SK-N-SH (cell line): ENCODE data around the gene EDARADD. TPM values are rescaled to one million over a fixed set of nuclear protein-coding genes. Genes with fewer than 3 reads are reported as not detected.
A peak's percentile ranks its signal among the peaks of the same experiment; 100 is the strongest.

Experiments used
- CTCF ChIA-PET: fragments of 300-600, 350-600 bp; formaldehyde crosslinking; extraction: SDS; loops from one replicate; lab custom pipeline; 2021; lab: Yijun Ruan, JAX
- POLR2A ChIA-PET: fragments of 350-600 bp; sonication (Branson Sonifier 250); formaldehyde crosslinking; extraction: SDS; loops from one replicate; lab custom pipeline; 2020; ENCODE audit warnings: antibody characterized with exemption, inconsistent platforms; lab: Yijun Ruan, JAX
- DNase-seq: peaks from one replicate; pipeline ENCODE4 v3.0.0; 2012
- H2AFZ ChIP-seq: fragments of 200-600 bp; sonication (generic); 2 replicates; pipeline ENCODE4 v1.8.1; 2016; ENCODE audit warnings: antibody characterized with exemption, mild to moderate bottlenecking, low read depth
- H3F3A ChIP-seq: fragments of 200-600 bp; sonication (generic); replicated peaks from 2 replicates; pipeline ENCODE3; 2016; ENCODE audit warnings: antibody characterized with exemption, mild to moderate bottlenecking; ENCODE audit not compliant: insufficient read depth
- H3K27ac ChIP-seq, 2 experiments: fragments of 200-500 bp in 1 of 2; fragments of 200-600 bp in 1 of 2; sonication (Bioruptor generic) in 1 of 2; sonication (generic), shearing (Covaris generic) in 1 of 2; 2 replicates each; pipeline versions ENCODE4 v1.5.1 to v1.6.1; 2014 to 2016; ENCODE audit warnings: low read depth in 2 of 2, inconsistent platforms in 1 of 2, low read length in 1 of 2, mild to moderate bottlenecking in 1 of 2, mixed read lengths in 1 of 2
- H3K27me3 ChIP-seq: fragments of 200-600 bp; sonication (generic), shearing (Covaris generic); 2 replicates; pipeline ENCODE4 v1.6.1; 2016; ENCODE audit warnings: mixed run types; ENCODE audit not compliant: insufficient read depth
- H3K36me3 ChIP-seq, 2 experiments: fragments of 200-500 bp in 1 of 2; fragments of 200-600 bp in 1 of 2; sonication (Bioruptor generic) in 1 of 2; sonication (generic) in 1 of 2; replicated peaks in 1 of 2; 2 replicates each; pipeline versions ENCODE3 to v1.5.1; 2014 to 2016; ENCODE audit warnings: low read length in 1 of 2, mild to moderate bottlenecking in 1 of 2; ENCODE audit not compliant: insufficient read depth in 2 of 2, control insufficient read depth in 1 of 2
- H3K4me1 ChIP-seq, 2 experiments: fragments of 200-500 bp in 1 of 2; fragments of 200-600 bp in 1 of 2; sonication (Bioruptor generic) in 1 of 2; sonication (generic), shearing (Covaris generic) in 1 of 2; 2 replicates each; pipeline versions ENCODE4 v1.5.1 to v1.6.1; 2014 to 2016; ENCODE audit warnings: low read depth in 1 of 2, low read length in 1 of 2, mixed run types in 1 of 2; ENCODE audit not compliant: insufficient read depth in 2 of 2, control insufficient read depth in 1 of 2
- H3K4me2 ChIP-seq: fragments of 200-600 bp; sonication (generic), shearing (Covaris generic); 2 replicates; pipeline ENCODE4 v1.6.1; 2017; ENCODE audit warnings: mixed run types
- H3K4me3 ChIP-seq, 2 experiments: fragments of 200-500 bp in 1 of 2; fragments of 200-600 bp in 1 of 2; sonication (Bioruptor generic) in 1 of 2; sonication (generic), shearing (Covaris generic) in 1 of 2; 2 replicates each; pipeline versions ENCODE4 v1.5.1 to v1.8.1; 2014 to 2016; ENCODE audit warnings: low read depth in 2 of 2, inconsistent platforms in 1 of 2, low read length in 1 of 2, mild to moderate bottlenecking in 1 of 2, mixed read lengths in 1 of 2, moderate library complexity in 1 of 2
- H3K79me2 ChIP-seq: fragments of 200-600 bp; sonication (generic); 2 replicates; pipeline ENCODE4 v1.8.1; 2017; ENCODE audit warnings: mild to moderate bottlenecking; ENCODE audit not compliant: insufficient read depth
- H3K9ac ChIP-seq: fragments of 200-600 bp; sonication (generic); 2 replicates; pipeline ENCODE4 v1.6.1; 2017; ENCODE audit warnings: mixed run types
- H3K9me2 ChIP-seq: fragments of 200-600 bp; sonication (generic); 2 replicates; pipeline ENCODE4 v1.6.1; 2017; ENCODE audit warnings: mixed run types
- H3K9me3 ChIP-seq: fragments of 200-600 bp; sonication (generic); 2 replicates; pipeline ENCODE4 v1.6.1; 2017; ENCODE audit warnings: mixed run types, mild to moderate bottlenecking, moderate library complexity
- H4K20me1 ChIP-seq: fragments of 200-600 bp; sonication (generic); 2 replicates; pipeline ENCODE4 v1.6.1; 2017; ENCODE audit warnings: mild to moderate bottlenecking, mixed run types; ENCODE audit not compliant: insufficient read depth
- ELF1 ChIP-seq: IDR thresholded peaks from 2 replicates; pipeline ENCODE4 v1.4.0; 2012
- FOXJ3 ChIP-seq: sonication (generic); formaldehyde crosslinking; IDR thresholded peaks from 2 replicates; pipeline ENCODE4 v1.5.1; 2020; ENCODE audit warnings: mild to moderate bottlenecking, missing genetic modification reagents
- GABPA ChIP-seq: IDR thresholded peaks from 2 replicates; pipeline ENCODE4 v1.4.0; 2012; ENCODE audit warnings: low read depth, mild to moderate bottlenecking
- IRF3 ChIP-seq: fragments of 150-350 bp; IDR thresholded peaks from 2 replicates; pipeline ENCODE4 v1.6.1; 2016; ENCODE audit warnings: mild to moderate bottlenecking, low read depth, low read length
- RAD21 ChIP-seq: IDR thresholded peaks from 2 replicates; pipeline ENCODE4 v1.6.1; 2012; ENCODE audit warnings: mild to moderate bottlenecking, low read length
- RCOR1 ChIP-seq: fragments of 150-350 bp; IDR thresholded peaks from 2 replicates; pipeline ENCODE4 v1.6.1; 2017; ENCODE audit warnings: antibody characterized with exemption, low read length
- TAF1 ChIP-seq: IDR thresholded peaks from 2 replicates; pipeline ENCODE4 v1.6.1; 2012; ENCODE audit warnings: low read depth, mild to moderate bottlenecking, low read length, moderate library complexity, borderline replicate concordance
- TCF12 ChIP-seq: IDR thresholded peaks from 2 replicates; pipeline ENCODE4 v1.4.0; 2012
- USF2 ChIP-seq: fragments of 150-350 bp; IDR thresholded peaks from 2 replicates; pipeline ENCODE4 v1.6.1; 2017; ENCODE audit warnings: antibody characterized with exemption, low read length, low read depth, borderline replicate concordance
- ZBTB33 ChIP-seq: IDR thresholded peaks from 2 replicates; pipeline ENCODE4 v1.4.0; 2012; ENCODE audit warnings: low read depth, borderline replicate concordance
- WGBS: methylation state at CpG from one replicate; pipeline ENCODE4 v1.1.6; 2017; ENCODE audit warnings: low lambda C conversion rate; 5-methylcytosine and 5-hydroxymethylcytosine counted together
- polyA plus RNA-seq, 3 experiments: library from polyadenylated mRNA; depleted of rRNA; stranded (reverse); fragments of >200 nt; gene quantifications; 2 replicates each; pipeline ENCODE4 v1.2.3, GENCODE V29; 2012

The EDARADD gene
- polyA plus RNA-seq, 1 of the 3 experiments (the other 2 are of a cell fraction) = not detected

GRCh38 chr1:236403905-236404696, 10.0 kb downstream of the EDARADD start:
- TF ChIP-seq TCF12 (no peak), IRF3 (no peak), USF2 (no peak), FOXJ3 (CRISPR knock-in tag) (no peak), RCOR1 (no peak), ELF1 (no peak), TAF1 (no peak), RAD21 (peak; percentile 20; the same call in 1 of the 2 replicates), GABPA (no peak)
- H3K79me2 ChIP-seq = no peaks in the 10 kb centered on the region
- no peaks in the 10 kb centered on the region for H3K9me3 ChIP-seq
- no peaks in the 10 kb centered on the region for H3K9me2 ChIP-seq
- no peak overlapping the region for H3K4me3 ChIP-seq
- H3K27me3 ChIP-seq = no peaks in the 10 kb centered on the region; the same call in 1 of the 2 replicates
- no peak for DNase-seq
- no peaks in the 10 kb centered on the region for H3K36me3 ChIP-seq
- H4K20me1 ChIP-seq = no peaks in the 10 kb centered on the region
- H3K4me1 ChIP-seq = no peaks in the 10 kb centered on the region
- WGBS = 59% methylated on average over 13 of the region's 18 CpGs
- ChIA-PET POLR2A (no interaction called here), CTCF (no interaction called here)
- no peaks in the 10 kb centered on the region for H3F3A ChIP-seq
- no peak overlapping the region for H3K9ac ChIP-seq
- H3K27ac ChIP-seq = no peak overlapping the region
- no peak overlapping the region for H2AFZ ChIP-seq
- H3K4me2 ChIP-seq = no peak overlapping the region

- H3K27ac ChIP-seq = no peak overlapping the region
- no peak overlapping the region for H3K9ac ChIP-seq
- H3K9me3 ChIP-seq = no peaks in the 10 kb centered on the region
- ChIA-PET CTCF (no interaction called here), POLR2A (no interaction called here)
- no peaks in the 10 kb centered on the region for H3K36me3 ChIP-seq
- no peak for TF ChIP-seq ZBTB33
- no peaks in the 10 kb centered on the region for H3K9me2 ChIP-seq
- no peak for DNase-seq
- H3K4me2 ChIP-seq = no peak overlapping the region
- no peaks in the 10 kb centered on the region for H4K20me1 ChIP-seq
- no peak overlapping the region for H3K4me3 ChIP-seq
- H3K27me3 ChIP-seq = no peaks in the 10 kb centered on the region; the same call in 1 of the 2 replicates
- H3F3A ChIP-seq = no peaks in the 10 kb centered on the region
- no peaks in the 10 kb centered on the region for H3K79me2 ChIP-seq
- H2AFZ ChIP-seq = no peak overlapping the region
- WGBS = 15% methylated on average over 2 of the region's 5 CpGs
- H3K4me1 ChIP-seq = no peaks in the 10 kb centered on the region
Measured at GRCh38 chr1:236407059-236407458, 13.0 kb downstream of the EDARADD start.
